NCI-H524 treated with DMSO at 0.1 percent for 48 hours (cell line): ENCODE results near the gene RORB.
"Not testable (repeated sequence)": the region's sequence is repeated elsewhere in the genome, so short reads cannot be mapped to it uniquely, and the experiment has no call there.

Source experiments
- DNase-seq: peaks from one replicate; lab custom pipeline; 2025; lab: John Stamatoyannopoulos, UW

RORB gene

GRCh38 chr9:74513221-74513620, 16.1 kb downstream of the RORB start:
- DNase-seq, result no peak

GRCh38 chr9:74517188-74517587, 20.1 kb downstream of the RORB start:
- no peak for DNase-seq

- DNase-seq, result no peak
These were observed 22.3 kb downstream of the RORB start for GRCh38 chr9:74519419-74519818.

- DNase-seq, result no peak
These were observed 23.9 kb downstream of the RORB start for GRCh38 chr9:74521009-74521408.

GRCh38 chr9:74524289-74524688, 27.2 kb downstream of the RORB start:
- DNase-seq, result no peak

- DNase-seq, result no peak
These were observed 29.1 kb downstream of the RORB start for GRCh38 chr9:74526215-74526614.

GRCh38 chr9:74527718-74528117, 30.6 kb downstream of the RORB start:
- DNase-seq, result no peak

GRCh38 chr9:74528207-74528606, 31.1 kb downstream of the RORB start:
- peak; percentile 25 for DNase-seq

- DNase-seq, result not testable (repeated sequence)
These were observed 33.3 kb downstream of the RORB start for GRCh38 chr9:74530458-74530857.

GRCh38 chr9:74533253-74533652, 36.1 kb downstream of the RORB start:
- DNase-seq, result no peak

- no peak for DNase-seq
These were observed 37.7 kb downstream of the RORB start for GRCh38 chr9:74534841-74535240.

- no peak for DNase-seq
These were observed 46.0 kb downstream of the RORB start for GRCh38 chr9:74543145-74543544.

- no peak for DNase-seq
These were observed 54.1 kb downstream of the RORB start for GRCh38 chr9:74551266-74551665.

GRCh38 chr9:74554751-74555419, 57.8 kb downstream of the RORB start:
- no peak for DNase-seq

- DNase-seq, result no peak
These were observed 58.4 kb downstream of the RORB start for GRCh38 chr9:74555565-74555964.

- no peak for DNase-seq
These were observed 59.5 kb downstream of the RORB start for GRCh38 chr9:74556685-74557084.

GRCh38 chr9:74557571-74557970, 60.4 kb downstream of the RORB start:
- no peak for DNase-seq

- no peak for DNase-seq
These were observed 65.5 kb downstream of the RORB start for GRCh38 chr9:74562611-74563010.

GRCh38 chr9:74570879-74571512, 73.9 kb downstream of the RORB start:
- DNase-seq, result no peak

GRCh38 chr9:74573640-74574191, 76.6 kb downstream of the RORB start:
- no peak for DNase-seq

GRCh38 chr9:74576176-74576575, 79.0 kb downstream of the RORB start:
- no peak for DNase-seq

GRCh38 chr9:74577956-74578355, 80.8 kb downstream of the RORB start:
- DNase-seq, result no peak

- DNase-seq, result no peak
These were observed 92.4 kb downstream of the RORB start for GRCh38 chr9:74589576-74589975.

- no peak for DNase-seq
These were observed 98.2 kb downstream of the RORB start for GRCh38 chr9:74595286-74595685.
